Rectal smooth muscle tissue (tissue), 1 donor: Measurements from ENCODE around the gene COL23A1.
"Not testable (repeated sequence)": the region's sequence is repeated elsewhere in the genome, so short reads cannot be mapped to it uniquely, and the experiment has no call there.

ENCODE experiments used
- H3K27ac ChIP-seq: one replicate; pipeline ENCODE4 v1.7.0; 2013; ENCODE audit warnings: low read depth, low read length, inconsistent platforms
- H3K27me3 ChIP-seq: one replicate; pipeline ENCODE4 v1.7.0; 2013; ENCODE audit warnings: low read length; ENCODE audit not compliant: control insufficient read depth, insufficient read depth
- H3K36me3 ChIP-seq: one replicate; pipeline ENCODE4 v1.7.0; 2013; ENCODE audit warnings: low read length; ENCODE audit not compliant: control insufficient read depth, insufficient read depth
- H3K4me1 ChIP-seq: one replicate; pipeline ENCODE4 v1.7.0; 2013; ENCODE audit warnings: low read length; ENCODE audit not compliant: control insufficient read depth, insufficient read depth
- H3K4me3 ChIP-seq: one replicate; pipeline ENCODE4 v1.7.0; 2013; ENCODE audit warnings: low read length
- H3K9ac ChIP-seq: one replicate; pipeline ENCODE4 v1.7.0; 2013; ENCODE audit warnings: low read length

Gene COL23A1

GRCh38 chr5:178198706-178199105 lies 391.5 kb downstream of the COL23A1 start:
- H3K4me1 ChIP-seq = no peaks in the 10 kb centered on the region
- H3K9ac ChIP-seq = no peak overlapping the region
- no peak overlapping the region for H3K4me3 ChIP-seq
- no peaks in the 10 kb centered on the region for H3K27me3 ChIP-seq
- no peak overlapping the region for H3K27ac ChIP-seq
- no peaks in the 10 kb centered on the region for H3K36me3 ChIP-seq

GRCh38 chr5:178198151-178198550 lies 392.0 kb downstream of the COL23A1 start:
- H3K27ac ChIP-seq, H3K27me3 ChIP-seq, H3K4me3 ChIP-seq, H3K4me1 ChIP-seq, H3K9ac ChIP-seq, H3K36me3 ChIP-seq: not testable (repeated sequence)

DNA sequence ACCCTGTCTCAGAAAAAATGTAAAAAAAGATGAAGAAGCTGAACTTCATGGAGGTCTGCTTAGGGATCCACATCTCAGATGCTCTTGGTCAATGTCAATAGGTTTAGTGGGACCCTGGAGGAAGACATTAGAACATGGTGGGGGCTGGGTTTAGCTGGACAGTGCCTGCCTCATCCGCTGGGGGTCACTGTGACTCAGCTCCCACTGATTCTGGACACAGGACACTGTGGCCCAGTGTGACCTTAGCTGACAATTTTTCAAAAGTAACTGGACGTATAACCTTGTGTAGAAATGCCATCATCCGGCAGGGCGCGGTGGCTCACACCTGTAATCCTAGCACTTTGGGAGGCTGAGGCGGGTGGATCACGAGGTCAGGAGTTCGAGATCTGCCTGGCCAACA lies 393.2 kb downstream of the COL23A1 start:
- no peaks in the 10 kb centered on the region for H3K36me3 ChIP-seq
- H3K27me3 ChIP-seq = no peaks in the 10 kb centered on the region
- no peaks in the 10 kb centered on the region for H3K4me1 ChIP-seq
- H3K4me3 ChIP-seq = no peak overlapping the region
- H3K27ac ChIP-seq = no peak overlapping the region
- no peak overlapping the region for H3K9ac ChIP-seq

DNA sequence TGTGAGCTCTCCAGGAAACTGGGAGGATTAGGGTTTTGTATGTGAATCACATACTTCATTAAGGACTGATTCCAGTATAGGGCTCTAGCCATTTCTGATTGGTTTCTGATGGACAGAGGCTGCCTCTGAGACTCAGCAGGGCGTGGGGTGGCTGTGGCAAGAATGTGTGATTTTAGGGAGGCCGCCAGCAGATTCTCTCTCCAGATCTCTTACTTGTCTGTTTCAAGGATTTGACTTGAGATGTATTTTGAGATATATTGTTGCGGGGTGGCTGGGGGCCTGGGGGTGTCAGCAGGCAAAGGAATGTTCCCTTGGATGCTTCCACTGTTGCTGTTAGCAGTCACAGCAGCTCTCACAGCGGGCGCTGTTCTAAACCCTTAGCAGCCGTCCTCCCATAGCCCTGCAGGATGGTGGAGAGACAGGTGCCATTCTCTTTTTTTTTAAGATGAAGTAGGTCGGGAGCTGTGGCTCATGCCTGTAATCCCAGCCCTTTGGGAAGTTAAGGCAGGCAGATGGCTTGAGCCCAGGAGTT lies 393.8 kb downstream of the COL23A1 start:
- Histone ChIP-seq H3K36me3 (no peaks in the 10 kb centered on the region), H3K4me3 (no peak overlapping the region), H3K4me1 (no peaks in the 10 kb centered on the region), H3K27ac (no peak overlapping the region), H3K27me3 (no peaks in the 10 kb centered on the region), H3K9ac (no peak overlapping the region)

- H3K27me3 ChIP-seq = no peaks in the 10 kb centered on the region
- H3K4me1 ChIP-seq = no peaks in the 10 kb centered on the region
- no peak overlapping the region for H3K27ac ChIP-seq
- H3K36me3 ChIP-seq = no peaks in the 10 kb centered on the region
- no peak overlapping the region for H3K4me3 ChIP-seq
- H3K9ac ChIP-seq = no peak overlapping the region
These were observed 396.2 kb downstream of the COL23A1 start for GRCh38 chr5:178194026-178194425.

DNA sequence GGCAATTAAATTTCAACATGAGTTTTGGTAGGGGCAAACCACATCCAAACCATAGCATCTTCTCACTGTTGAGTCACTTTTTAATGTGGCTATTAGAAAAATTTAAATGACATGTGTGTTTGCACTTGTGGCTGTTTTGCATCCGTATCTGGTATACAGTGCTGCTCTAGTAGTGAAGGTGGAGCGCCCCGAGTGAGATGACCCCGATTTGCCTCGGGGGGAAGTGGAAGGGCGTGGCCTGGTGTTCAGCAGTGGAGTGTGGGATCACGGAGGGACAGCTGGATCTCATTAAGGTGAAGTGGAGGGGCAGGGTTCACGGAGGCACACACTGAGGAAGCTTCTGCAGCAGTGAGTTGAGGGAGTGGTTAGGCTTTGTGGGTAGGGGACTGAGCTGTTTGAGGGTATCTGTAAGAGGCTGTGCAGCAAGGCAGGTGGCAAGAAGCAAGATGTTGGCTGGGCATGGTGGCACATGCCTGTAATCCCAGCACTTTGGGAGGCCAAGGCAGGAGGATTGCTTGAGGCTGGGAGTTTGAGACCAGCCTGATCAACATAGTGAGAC lies 396.9 kb downstream of the COL23A1 start:
- Histone ChIP-seq H3K27me3 (no peaks in the 10 kb centered on the region), H3K4me1 (no peaks in the 10 kb centered on the region), H3K9ac (no peak overlapping the region), H3K36me3 (no peaks in the 10 kb centered on the region), H3K27ac (no peak overlapping the region), H3K4me3 (no peak overlapping the region)

- no peaks in the 10 kb centered on the region for H3K27me3 ChIP-seq
- no peak overlapping the region for H3K27ac ChIP-seq
- H3K36me3 ChIP-seq = no peaks in the 10 kb centered on the region
- H3K4me3 ChIP-seq = no peak overlapping the region
- H3K4me1 ChIP-seq = no peaks in the 10 kb centered on the region
- H3K9ac ChIP-seq = no peak overlapping the region
These were observed 397.4 kb downstream of the COL23A1 start for GRCh38 chr5:178192787-178193186.

GRCh38 chr5:178192244-178192643 lies 397.9 kb downstream of the COL23A1 start:
- Histone ChIP-seq H3K4me3 (no peak overlapping the region), H3K36me3 (no peaks in the 10 kb centered on the region), H3K27ac (no peak overlapping the region), H3K4me1 (no peaks in the 10 kb centered on the region), H3K27me3 (no peaks in the 10 kb centered on the region), H3K9ac (no peak overlapping the region)

- Histone ChIP-seq H3K4me1 (no peaks in the 10 kb centered on the region), H3K9ac (no peak overlapping the region), H3K27ac (no peak overlapping the region), H3K36me3 (no peaks in the 10 kb centered on the region), H3K4me3 (no peak overlapping the region), H3K27me3 (no peaks in the 10 kb centered on the region)
These were observed 398.5 kb downstream of the COL23A1 start for GRCh38 chr5:178191661-178192060.

DNA sequence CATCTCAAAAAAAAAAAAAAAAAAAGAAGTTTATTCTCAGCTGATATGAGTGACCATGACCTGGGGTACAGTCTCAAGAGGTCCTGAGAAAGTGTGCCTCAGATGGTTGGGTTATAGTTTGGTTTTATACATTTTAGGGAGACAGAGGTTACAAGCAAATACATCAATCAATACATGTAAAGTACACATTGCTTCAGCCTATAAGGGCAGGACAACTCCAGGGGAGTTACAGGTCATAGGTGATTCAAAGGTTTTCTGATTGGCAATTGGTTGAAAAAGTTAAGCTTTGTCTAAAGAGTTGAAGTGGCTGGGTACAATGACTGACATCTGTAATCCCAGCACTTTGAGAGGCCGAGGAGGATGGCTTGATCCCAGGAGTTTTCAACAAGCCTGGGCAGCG lies 400.8 kb downstream of the COL23A1 start:
- Histone ChIP-seq H3K4me1 (no peaks in the 10 kb centered on the region), H3K4me3 (no peak overlapping the region), H3K36me3 (no peaks in the 10 kb centered on the region), H3K27me3 (no peaks in the 10 kb centered on the region), H3K27ac (no peak overlapping the region), H3K9ac (no peak overlapping the region)
